HG03342 (cell line): ENCODE data around the gene SHTN1.

Source experiments
- ATAC-seq: cut with Tn5 transposase; IDR thresholded peaks from one replicate; pipeline ENCODE4 v1.9.1; 2021; ENCODE audit warnings: mild to moderate bottlenecking, moderate library complexity; ENCODE audit not compliant: unreplicated experiment

SHTN1 gene

GRCh38 chr10:117005026-117005526 lies at the start of gene SHTN1:
Gene SHTN1, minus strand, starts transcription at chr10:117005187. Its CDS starts 108 bp downstream, at chr10:117005079.
- ATAC-seq = peak; percentile 54

GRCh38 chr10:117053482-117053881 lies 48.5 kb upstream of the SHTN1 start:
- no peak for ATAC-seq

- no peak for ATAC-seq
Observed at GRCh38 chr10:117047947-117048346, 43.0 kb upstream of the SHTN1 start.

- ATAC-seq = no peak
Observed at GRCh38 chr10:117016266-117016665, 11.3 kb upstream of the SHTN1 start.

- no peak for ATAC-seq
Observed at GRCh38 chr10:117014835-117015234, 9.8 kb upstream of the SHTN1 start.

GRCh38 chr10:117007080-117007479 lies 2.1 kb upstream of the SHTN1 start:
- ATAC-seq = no peak

- no peak for ATAC-seq
Observed at GRCh38 chr10:117005527-117006055, 604 bp upstream of the SHTN1 start.

GRCh38 chr10:117004227-117005025 lies 561 bp downstream of the SHTN1 start:
- ATAC-seq = peak; percentile 63

- ATAC-seq = no peak
Observed at GRCh38 chr10:117003336-117003735, 1.7 kb downstream of the SHTN1 start.

GRCh38 chr10:117002206-117002605 lies 2.8 kb downstream of the SHTN1 start:
- ATAC-seq = no peak

- no peak for ATAC-seq
Observed at GRCh38 chr10:117001144-117001543, 3.8 kb downstream of the SHTN1 start.

- no peak for ATAC-seq
Observed at GRCh38 chr10:117000580-117000979, 4.4 kb downstream of the SHTN1 start.

GRCh38 chr10:116998172-116998571 lies 6.8 kb downstream of the SHTN1 start:
- no peak for ATAC-seq

GRCh38 chr10:116997015-116997414 lies 8.0 kb downstream of the SHTN1 start:
- no peak for ATAC-seq

GRCh38 chr10:116995648-116996047 lies 9.3 kb downstream of the SHTN1 start:
- no peak for ATAC-seq

- no peak for ATAC-seq
Observed at GRCh38 chr10:116994113-116994890, 10.7 kb downstream of the SHTN1 start.

GRCh38 chr10:116993610-116994009 lies 11.4 kb downstream of the SHTN1 start:
- no peak for ATAC-seq

- no peak for ATAC-seq
Observed at GRCh38 chr10:116992183-116992582, 12.8 kb downstream of the SHTN1 start.

GRCh38 chr10:116990276-116990800 lies 14.6 kb downstream of the SHTN1 start:
- ATAC-seq = no peak

- no peak for ATAC-seq
Observed at GRCh38 chr10:116989439-116989838, 15.5 kb downstream of the SHTN1 start.

- ATAC-seq = no peak
Observed at GRCh38 chr10:116988311-116988710, 16.7 kb downstream of the SHTN1 start.
